MCF 10A (cell line): ENCODE results near the gene RAPGEF1. TPM values are rescaled to one million over a fixed set of nuclear protein-coding genes. Genes with fewer than 3 reads are reported as not detected.
A peak's percentile ranks its signal among the peaks of the same experiment; 100 is the strongest.

Experiments
- BruUV-seq: library from RNA; stranded (reverse); fragments of 400-500 nt; replicated peaks from 2 replicates; lab custom pipeline; 2021; lab: Mats Ljungman, UMichigan
- CTCF ChIA-PET: fragments of 300-600 bp; sonication (Branson Sonifier 250); formaldehyde crosslinking; extraction: SDS; loops from one replicate; lab custom pipeline; 2021; ENCODE audit warnings: antibody characterized with exemption, inconsistent platforms; lab: Yijun Ruan, JAX
- POLR2A ChIA-PET: fragments of 300-600, 350-650 bp; sonication (Branson Sonifier 250); formaldehyde crosslinking; extraction: SDS; loops from one replicate; lab custom pipeline; 2020; ENCODE audit warnings: antibody characterized with exemption, inconsistent platforms; lab: Yijun Ruan, JAX
- DNase-seq: peaks from one replicate; pipeline ENCODE4 v3.0.0-alpha.2; 2018; ENCODE audit not compliant: unreplicated experiment
- H3K27ac Mint-ChIP-seq: one replicate; pipeline ENCODE4 v1.8.0; 2022; ENCODE audit warnings: mild to moderate bottlenecking, low read depth, mixed read lengths; ENCODE audit not compliant: unreplicated experiment
- H3K27me3 Mint-ChIP-seq: one replicate; pipeline ENCODE4 v1.8.0; 2022; ENCODE audit warnings: mixed read lengths; ENCODE audit not compliant: insufficient read depth, unreplicated experiment
- H3K36me3 Mint-ChIP-seq: one replicate; pipeline ENCODE4 v1.8.0; 2022; ENCODE audit warnings: mild to moderate bottlenecking, moderate library complexity, mixed read lengths; ENCODE audit not compliant: insufficient read depth, unreplicated experiment
- H3K4me1 Mint-ChIP-seq: one replicate; pipeline ENCODE4 v1.8.0; 2022; ENCODE audit warnings: mixed read lengths; ENCODE audit not compliant: insufficient read depth, unreplicated experiment
- H3K4me3 Mint-ChIP-seq: one replicate; pipeline ENCODE4 v1.8.0; 2022; ENCODE audit warnings: mild to moderate bottlenecking, moderate library complexity, mixed read lengths; ENCODE audit not compliant: unreplicated experiment
- H3K9me3 Mint-ChIP-seq: one replicate; pipeline ENCODE4 v1.8.0; 2022; ENCODE audit warnings: mixed read lengths; ENCODE audit not compliant: unreplicated experiment
- intact Hi-C: fragments of 100-400 bp; cut with micrococcal nuclease; formaldehyde crosslinking; loops from 2 replicates; pipeline ENCODE4 v1.14.1; 2022
- total RNA-seq: library from RNA; stranded (reverse); gene quantifications from 2 replicates; pipeline ENCODE4 v1.2.3, GENCODE V29; 2022
- TF ChIP-seq, protein P1 (sequence below): fragments of 200-600 bp; IDR thresholded peaks from one replicate; pipeline ENCODE4 v1.8.0; 2022; ENCODE audit warnings: antibody characterized with exemption, mild to moderate bottlenecking; ENCODE audit not compliant: unreplicated experiment

RAPGEF1 gene
- total RNA-seq, 1 experiment from 2014 or later: 55.4 TPM

DNA sequence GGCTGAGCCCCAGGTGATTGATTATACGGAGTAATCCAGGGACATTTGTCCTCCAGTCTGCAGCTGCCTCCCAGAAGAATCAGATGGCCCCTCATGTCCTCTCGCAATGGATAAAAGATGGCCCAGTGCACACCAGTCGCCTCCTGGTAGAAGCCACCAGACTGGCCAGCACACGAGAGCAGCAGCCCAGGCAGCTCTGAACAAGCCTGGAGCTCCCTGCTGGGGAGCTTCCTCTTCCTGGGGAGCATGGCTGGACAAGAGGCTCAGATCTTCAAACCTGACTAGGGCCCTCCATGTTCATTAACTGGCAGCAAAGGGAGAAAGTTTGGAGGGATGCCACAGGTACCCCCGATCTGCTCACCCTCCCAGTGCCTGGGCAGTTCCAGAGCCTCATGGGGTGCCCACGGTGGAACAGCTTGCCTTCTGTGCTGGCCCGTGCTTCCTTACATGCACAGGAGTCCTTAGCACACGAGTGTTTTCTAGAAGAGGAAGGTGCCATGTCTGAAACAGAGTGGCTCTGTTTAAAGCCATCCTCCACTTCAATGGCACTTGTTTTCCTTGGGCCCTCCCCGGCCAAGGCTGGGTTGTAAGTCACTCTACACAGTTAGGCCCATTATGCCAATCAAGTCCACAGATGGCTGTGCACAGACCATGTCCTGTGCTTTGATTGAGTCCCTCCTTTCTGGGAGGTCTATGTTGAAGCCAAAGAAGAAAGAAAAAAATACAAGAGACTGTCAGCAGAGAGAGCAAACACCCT lies 118.9 kb downstream of the RAPGEF1 start:
- DNase-seq: no peak
- ChIA-PET CTCF (interaction anchor here (0.6 to 2.5 kb wide), 8 partner anchors 13 to 1998 kb away, joined by 3 to 13 read pairs (median 3); partner anchors contain the start of gene RAPGEF1), POLR2A (interaction anchor here (0.6 to 0.8 kb wide), 2 partner anchors 8 to 12 kb away, joined by 3 to 4 read pairs; no protein-coding TSS in a partner anchor)
- intact Hi-C loops: no loop called here
- TF ChIP-seq, protein P1, sequence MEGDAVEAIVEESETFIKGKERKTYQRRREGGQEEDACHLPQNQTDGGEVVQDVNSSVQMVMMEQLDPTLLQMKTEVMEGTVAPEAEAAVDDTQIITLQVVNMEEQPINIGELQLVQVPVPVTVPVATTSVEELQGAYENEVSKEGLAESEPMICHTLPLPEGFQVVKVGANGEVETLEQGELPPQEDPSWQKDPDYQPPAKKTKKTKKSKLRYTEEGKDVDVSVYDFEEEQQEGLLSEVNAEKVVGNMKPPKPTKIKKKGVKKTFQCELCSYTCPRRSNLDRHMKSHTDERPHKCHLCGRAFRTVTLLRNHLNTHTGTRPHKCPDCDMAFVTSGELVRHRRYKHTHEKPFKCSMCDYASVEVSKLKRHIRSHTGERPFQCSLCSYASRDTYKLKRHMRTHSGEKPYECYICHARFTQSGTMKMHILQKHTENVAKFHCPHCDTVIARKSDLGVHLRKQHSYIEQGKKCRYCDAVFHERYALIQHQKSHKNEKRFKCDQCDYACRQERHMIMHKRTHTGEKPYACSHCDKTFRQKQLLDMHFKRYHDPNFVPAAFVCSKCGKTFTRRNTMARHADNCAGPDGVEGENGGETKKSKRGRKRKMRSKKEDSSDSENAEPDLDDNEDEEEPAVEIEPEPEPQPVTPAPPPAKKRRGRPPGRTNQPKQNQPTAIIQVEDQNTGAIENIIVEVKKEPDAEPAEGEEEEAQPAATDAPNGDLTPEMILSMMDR: no peak
- H3K4me3 Mint-ChIP-seq: no peak overlapping the region
- H3K4me1 Mint-ChIP-seq: peaks cover 21% of the 10 kb centered on the region
- BruUV-seq: no TSS peak
- no peak overlapping the region for H3K27ac Mint-ChIP-seq
- no peaks in the 10 kb centered on the region for H3K27me3 Mint-ChIP-seq
- peaks cover 39% of the 10 kb centered on the region for H3K36me3 Mint-ChIP-seq
- H3K9me3 Mint-ChIP-seq: no peaks in the 10 kb centered on the region

DNA sequence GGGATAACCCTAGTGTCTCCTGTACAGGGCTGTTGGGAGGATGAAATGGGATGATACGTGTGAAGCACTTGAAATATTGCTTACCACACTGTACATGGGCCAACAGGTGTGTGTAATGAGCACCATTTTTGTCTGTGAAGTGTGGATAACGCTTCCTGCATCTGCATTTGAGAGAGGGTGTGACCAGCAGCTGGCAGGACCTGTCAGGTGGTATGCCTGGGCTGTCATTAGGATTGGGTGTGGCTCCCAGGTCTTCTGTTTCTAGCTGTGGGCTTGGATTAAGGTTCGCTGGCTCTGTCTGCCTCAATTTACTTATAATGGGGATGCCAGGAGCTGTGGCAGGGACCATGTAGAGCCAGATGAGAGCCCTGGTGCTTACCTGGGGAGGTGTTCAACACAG lies 120.2 kb downstream of the RAPGEF1 start:
- DNase-seq: no peak
- peaks cover 21% of the 10 kb centered on the region for H3K4me1 Mint-ChIP-seq
- H3K27ac Mint-ChIP-seq: no peak overlapping the region
- no peak overlapping the region for H3K4me3 Mint-ChIP-seq
- peaks cover 35% of the 10 kb centered on the region for H3K36me3 Mint-ChIP-seq
- TF ChIP-seq, protein P1: no peak
- intact Hi-C loops: no loop called here
- ChIA-PET CTCF (interaction anchor here (1.1 to 2.5 kb wide), 2 partner anchors 11 to 121 kb away, joined by 3 to 13 read pairs; partner anchors contain the start of gene RAPGEF1), POLR2A (interaction anchor here (0.8 kb wide), 1 partner anchor 10 kb away, joined by 4 read pairs; no protein-coding TSS in a partner anchor)
- H3K27me3 Mint-ChIP-seq: no peaks in the 10 kb centered on the region
- no peaks in the 10 kb centered on the region for H3K9me3 Mint-ChIP-seq
- BruUV-seq: no TSS peak

DNA sequence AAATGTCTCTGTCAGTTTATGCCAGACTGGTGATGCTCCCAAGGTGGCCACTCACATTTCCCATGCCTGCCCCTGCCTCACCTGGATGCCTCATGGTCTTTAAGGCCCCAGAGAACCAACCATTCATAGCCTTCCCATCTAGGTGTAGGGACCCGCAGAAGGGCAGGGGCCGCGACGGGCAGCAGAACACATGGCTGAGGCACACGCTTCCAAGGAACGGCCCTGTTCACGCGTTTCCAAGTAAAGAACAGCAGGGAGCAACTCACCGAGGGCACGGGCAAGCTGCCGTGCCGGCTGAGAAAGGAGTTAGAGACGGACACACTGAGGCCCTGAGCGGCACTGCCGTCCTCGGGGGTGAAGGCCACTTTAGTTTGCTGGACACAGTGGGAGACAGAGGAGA lies 121.1 kb downstream of the RAPGEF1 start:
- H3K4me3 Mint-ChIP-seq: no peak overlapping the region
- POLR2A ChIA-PET: interaction anchor here (2.1 kb wide), 1 partner anchor 10 kb away, joined by 6 read pairs; no protein-coding TSS in a partner anchor
- peaks cover 43% of the 10 kb centered on the region for H3K36me3 Mint-ChIP-seq
- H3K9me3 Mint-ChIP-seq: no peaks in the 10 kb centered on the region
- H3K4me1 Mint-ChIP-seq: peaks cover 21% of the 10 kb centered on the region
- H3K27me3 Mint-ChIP-seq: no peaks in the 10 kb centered on the region
- no peak for DNase-seq
- CTCF ChIA-PET: interaction anchor here (2.5 kb wide), 1 partner anchor 122 kb away, joined by 13 read pairs; the partner anchor contains the start of gene RAPGEF1
- TF ChIP-seq, protein P1: no peak
- intact Hi-C loops: no loop called here
- peak overlapping the region; percentile 73 for H3K27ac Mint-ChIP-seq
- no TSS peak for BruUV-seq

DNA sequence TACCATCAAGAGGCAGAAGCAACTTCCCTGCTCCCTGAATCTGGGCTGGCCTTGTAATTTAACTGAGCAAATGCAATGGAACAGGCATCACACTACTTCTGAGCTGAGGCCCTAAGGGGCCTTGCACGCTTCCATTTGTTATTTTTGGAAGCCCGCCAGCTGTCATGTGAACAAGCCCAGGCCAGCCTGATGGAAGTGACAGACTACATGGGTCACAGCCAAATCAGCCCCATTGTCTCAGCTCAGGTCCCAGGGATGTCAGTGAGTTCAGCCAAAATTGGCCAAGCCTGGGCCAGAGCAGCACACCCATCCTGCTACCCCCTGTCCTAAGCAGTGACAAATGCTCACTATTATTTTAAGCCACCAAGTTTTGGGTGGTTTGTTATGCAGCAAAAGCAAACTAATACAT lies 121.8 kb downstream of the RAPGEF1 start:
- H3K4me1 Mint-ChIP-seq: peaks cover 21% of the 10 kb centered on the region
- TF ChIP-seq, protein P1: no peak
- peak overlapping the region; percentile 73 for H3K27ac Mint-ChIP-seq
- H3K4me3 Mint-ChIP-seq: no peak overlapping the region
- intact Hi-C loops: no loop called here
- ChIA-PET POLR2A (interaction anchor here (2.1 kb wide), 1 partner anchor 9 kb away, joined by 6 read pairs; no protein-coding TSS in a partner anchor), CTCF (interaction anchor here (1.0 to 2.6 kb wide), 2 partner anchors 96 to 122 kb away, joined by 3 to 10 read pairs; partner anchors contain the start of gene RAPGEF1)
- no peaks in the 10 kb centered on the region for H3K9me3 Mint-ChIP-seq
- peaks cover 39% of the 10 kb centered on the region for H3K36me3 Mint-ChIP-seq
- BruUV-seq: no TSS peak
- peak; percentile 90 for DNase-seq
- no peaks in the 10 kb centered on the region for H3K27me3 Mint-ChIP-seq
